Vagina (tissue), 2 donors: ENCODE measurements around the gene CSNK1G3. TPM values are rescaled to one million over a fixed set of nuclear protein-coding genes. Genes with fewer than 3 reads are reported as not detected.
"Not testable (repeated sequence)": the region's sequence is repeated elsewhere in the genome, so short reads cannot be mapped to it uniquely, and the experiment has no call there.

Experiments used
- DNase-seq, 2 donors: peaks; one replicate each; pipeline ENCODE4 v3.0.0-alpha.2; 2017; ENCODE audit errors: extremely low spot score in 2 of 2
- H3K27ac ChIP-seq: fragments of 200-600 bp; sonication (generic); one replicate; pipeline ENCODE4 v1.5.1; 2019
- H3K27me3 ChIP-seq: fragments of 200-600 bp; sonication (generic); one replicate; pipeline ENCODE4 v1.5.1; 2019
- H3K36me3 ChIP-seq, 2 donors: fragments of 200-600 bp; sonication (generic); one replicate each; pipeline ENCODE4 v1.5.1; 2017 to 2019
- H3K4me1 ChIP-seq: fragments of 200-600 bp; sonication (generic); one replicate; pipeline ENCODE4 v1.5.1; 2019
- H3K4me3 ChIP-seq, 2 donors: fragments of 200-600 bp; sonication (generic); 1 replicate in 1 of 2; 2 replicates in 1 of 2; pipeline ENCODE4 v1.5.1; 2016 to 2019
- H3K9me3 ChIP-seq: fragments of 200-600 bp; sonication (generic); one replicate; pipeline ENCODE4 v1.5.1; 2019
- CTCF ChIP-seq, 3 experiments: fragments of 450-650 bp in 2 of 3; fragments of 200-600 bp in 1 of 3; sonication (generic) in 1 of 3; IDR thresholded peaks; one replicate each; pipeline ENCODE4 v1.5.1; 2017 to 2019; ENCODE audit warnings: antibody characterized with exemption in 3 of 3, mild to moderate bottlenecking in 2 of 3, moderate library complexity in 2 of 3
- POLR2A ChIP-seq, 2 donors: fragments of 450-650 bp; IDR thresholded peaks; one replicate each; pipeline ENCODE4 v1.6.1; 2017; ENCODE audit warnings: antibody characterized with exemption in 2 of 2, mild to moderate bottlenecking in 2 of 2, moderate library complexity in 2 of 2
- POLR2AphosphoS5 ChIP-seq, 2 donors: sonication (generic); formaldehyde crosslinking; IDR thresholded peaks; one replicate each; pipeline ENCODE4 v1.9.0; 2017; ENCODE audit warnings: antibody characterized with exemption in 2 of 2, mild to moderate bottlenecking in 2 of 2, low read depth in 1 of 2; ENCODE audit not compliant: insufficient read depth in 1 of 2
- intact Hi-C: fragments of 100-400 bp; cut with DNase I; formaldehyde crosslinking; loops from one replicate; pipeline ENCODE4 v1.15.1; 2023
- total RNA-seq: library from RNA; depleted of rRNA; stranded (reverse); fragments of >200 nt; gene quantifications from one replicate; pipeline ENCODE4 v1.2.3, GENCODE V29; 2016

Gene CSNK1G3
- total RNA-seq, 1 donor from 2014 or later, result 34.4 TPM

DNA sequence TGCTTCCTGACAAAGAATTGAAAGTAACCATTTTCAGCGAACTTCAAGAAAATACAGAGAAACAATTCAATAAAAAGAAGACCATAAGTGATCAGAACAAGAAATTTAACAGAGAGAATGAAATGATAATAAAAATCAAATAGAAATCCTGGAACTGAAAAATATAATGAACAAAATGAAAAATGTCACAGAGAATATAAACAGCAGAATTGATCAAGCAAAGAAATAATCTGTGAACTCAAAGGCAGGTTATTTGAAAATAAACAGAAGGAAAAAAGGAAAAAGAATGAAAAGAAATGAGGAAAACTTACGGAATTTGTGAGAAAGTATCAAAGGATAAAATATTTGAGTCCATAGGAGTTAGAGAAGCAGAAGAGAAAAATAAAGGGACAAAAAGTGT is 114.1 kb downstream of the CSNK1G3 start:
- no peak for DNase-seq
- Histone ChIP-seq H3K27me3 (no peaks in the 10 kb centered on the region), H3K27ac (no peak overlapping the region), H3K4me3 (no peak overlapping the region), H3K9me3 (no peaks in the 10 kb centered on the region), H3K4me1 (no peaks in the 10 kb centered on the region), H3K36me3 (no peaks in the 10 kb centered on the region)
- intact Hi-C loops, result no loop called here
- TF ChIP-seq CTCF (IDR thresholded peaks at IDR 0.05), result no peak
- TF ChIP-seq POLR2A (IDR thresholded peaks at IDR 0.05), result no peak
- no peak for TF ChIP-seq POLR2AphosphoS5 (IDR thresholded peaks at IDR 0.05; ENCODE audit: insufficient read depth in 1 of 2, low read depth in 1 of 2)

- intact Hi-C loops, result no loop called here
- TF ChIP-seq POLR2AphosphoS5 (IDR thresholded peaks at IDR 0.05; ENCODE audit: insufficient read depth in 1 of 2, low read depth in 1 of 2) (no peak), CTCF (IDR thresholded peaks at IDR 0.05) (no peak), POLR2A (IDR thresholded peaks at IDR 0.05) (no peak)
These were observed 117.0 kb downstream of the CSNK1G3 start for GRCh38 chr5:123628860-123629544.

GRCh38 chr5:123636006-123636405 is 124.0 kb downstream of the CSNK1G3 start:
- Histone ChIP-seq H3K27me3 (no peaks in the 10 kb centered on the region), H3K36me3 (no peaks in the 10 kb centered on the region), H3K4me1 (no peaks in the 10 kb centered on the region), H3K4me3 (no peak overlapping the region), H3K27ac (no peak overlapping the region), H3K9me3 (no peaks in the 10 kb centered on the region)
- intact Hi-C loops, result no loop called here
- no peak for DNase-seq
- TF ChIP-seq POLR2AphosphoS5 (IDR thresholded peaks at IDR 0.05; ENCODE audit: insufficient read depth in 1 of 2, low read depth in 1 of 2) (no peak), POLR2A (IDR thresholded peaks at IDR 0.05) (no peak), CTCF (IDR thresholded peaks at IDR 0.05) (no peak)

More at GRCh38 chr5:123628860-123629544, 117.0 kb downstream of the CSNK1G3 start:
- H3K27ac ChIP-seq, result no peak overlapping the region
- no peaks in the 10 kb centered on the region for H3K36me3 ChIP-seq
- no peak overlapping the region for H3K4me3 ChIP-seq
- H3K9me3 ChIP-seq, result no peaks in the 10 kb centered on the region
- H3K27me3 ChIP-seq, result no peaks in the 10 kb centered on the region
- no peaks in the 10 kb centered on the region for H3K4me1 ChIP-seq
- DNase-seq, result no peak

DNA sequence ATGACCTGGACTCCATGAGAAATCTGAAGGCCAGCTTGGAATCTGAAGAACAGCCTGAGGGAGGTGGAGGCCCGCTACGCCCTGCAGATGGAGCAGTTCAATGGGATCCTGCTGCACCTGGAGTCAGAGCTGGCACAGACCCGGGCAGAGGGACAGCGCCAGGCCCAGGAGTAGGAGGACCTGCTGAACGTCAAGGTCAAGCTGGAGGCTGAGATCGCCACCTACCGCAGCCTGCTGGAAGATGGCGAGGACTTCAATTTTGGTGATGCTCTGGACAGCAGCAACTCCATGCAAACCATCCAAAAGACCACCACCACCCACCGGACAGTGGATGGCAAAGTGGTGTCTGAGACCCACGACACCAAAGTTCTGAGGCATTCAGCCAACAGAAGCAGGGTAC is 125.1 kb downstream of the CSNK1G3 start:
- H3K27me3 ChIP-seq, H3K36me3 ChIP-seq, DNase-seq, H3K4me3 ChIP-seq, H3K27ac ChIP-seq, H3K4me1 ChIP-seq, intact Hi-C loops, H3K9me3 ChIP-seq: not testable (repeated sequence)

DNA sequence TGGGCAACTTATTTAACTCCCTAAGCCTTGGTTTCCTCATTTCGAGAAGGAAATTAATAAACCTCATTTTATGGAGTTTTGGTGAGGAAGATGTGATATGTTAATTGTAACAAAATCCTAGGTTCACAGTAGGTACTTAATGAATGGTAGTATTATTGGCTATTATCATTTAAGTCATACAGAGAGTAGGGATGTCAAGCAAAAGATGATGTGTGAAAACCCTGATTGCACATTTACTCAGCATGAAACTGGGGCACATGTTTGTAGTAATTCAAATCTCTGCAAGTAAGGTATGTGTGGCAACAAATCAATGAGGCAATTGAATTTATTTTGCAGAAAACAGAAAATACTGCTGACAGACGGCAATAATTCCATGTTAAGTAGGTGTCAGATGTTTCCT is 127.3 kb downstream of the CSNK1G3 start:
- H3K27ac ChIP-seq, result no peak overlapping the region
- DNase-seq, result no peak
- intact Hi-C loops, result no loop called here

More for the DNA sequence above, 127.3 kb downstream of the CSNK1G3 start:
- no peaks in the 10 kb centered on the region for H3K9me3 ChIP-seq
- TF ChIP-seq POLR2A (IDR thresholded peaks at IDR 0.05) (no peak), CTCF (IDR thresholded peaks at IDR 0.05) (no peak), POLR2AphosphoS5 (IDR thresholded peaks at IDR 0.05; ENCODE audit: insufficient read depth in 1 of 2, low read depth in 1 of 2) (no peak)
- H3K4me1 ChIP-seq, result no peaks in the 10 kb centered on the region
- no peaks in the 10 kb centered on the region for H3K36me3 ChIP-seq
- no peak overlapping the region for H3K4me3 ChIP-seq
- H3K27me3 ChIP-seq, result no peaks in the 10 kb centered on the region
